Activated CD8-positive, alpha-beta memory T cell treated with anti-CD3 and anti-CD28 coated beads for 24 hours (primary cell): ENCODE measurements around the gene POMGNT1.
A peak's percentile ranks its signal among the peaks of the same experiment; 100 is the strongest.

ENCODE experiments used
- DNase-seq: peaks from one replicate; pipeline ENCODE4 v3.0.0-alpha.2; 2020

The POMGNT1 gene

DNA sequence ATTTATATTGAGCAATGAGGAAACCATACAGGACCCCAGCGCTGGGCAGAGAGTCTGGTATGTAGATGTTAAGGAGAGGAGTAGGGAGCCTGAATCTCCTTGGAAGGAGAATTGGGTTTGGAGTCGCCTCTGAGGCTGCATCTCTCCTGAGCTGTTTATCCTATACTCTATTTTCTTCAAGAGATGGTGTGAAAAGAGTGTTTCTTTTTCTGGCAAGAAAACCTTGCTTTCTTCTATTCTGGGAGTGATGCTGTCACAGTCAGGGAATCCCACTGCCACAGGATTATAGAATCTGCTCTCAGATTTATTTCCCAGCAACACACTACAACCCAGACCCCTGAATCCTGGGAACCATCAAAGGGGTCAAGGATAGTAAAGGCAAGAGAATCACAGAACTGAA, 8.2 kb upstream of the POMGNT1 start:
- no peak for DNase-seq

DNA sequence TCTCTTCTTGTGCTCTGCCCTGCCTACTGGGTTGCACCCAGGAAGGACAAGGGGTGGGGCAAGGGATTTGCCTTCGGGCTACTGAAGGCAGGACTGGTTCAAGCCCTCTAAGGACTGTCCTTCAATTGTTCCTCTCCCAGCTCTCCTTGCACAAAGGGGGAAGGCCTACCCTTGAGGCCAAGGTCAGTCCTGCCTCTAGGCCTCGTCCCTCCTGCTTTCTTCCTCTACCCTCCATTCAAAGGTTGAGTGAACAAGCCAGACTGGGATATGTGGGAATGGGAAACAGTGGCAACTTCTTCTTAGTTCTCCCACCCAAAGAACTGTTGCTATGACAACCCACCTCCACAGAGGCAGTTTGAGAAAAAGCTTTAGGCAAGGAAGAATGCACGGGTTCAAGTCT, 7.6 kb upstream of the POMGNT1 start:
- no peak for DNase-seq

DNA sequence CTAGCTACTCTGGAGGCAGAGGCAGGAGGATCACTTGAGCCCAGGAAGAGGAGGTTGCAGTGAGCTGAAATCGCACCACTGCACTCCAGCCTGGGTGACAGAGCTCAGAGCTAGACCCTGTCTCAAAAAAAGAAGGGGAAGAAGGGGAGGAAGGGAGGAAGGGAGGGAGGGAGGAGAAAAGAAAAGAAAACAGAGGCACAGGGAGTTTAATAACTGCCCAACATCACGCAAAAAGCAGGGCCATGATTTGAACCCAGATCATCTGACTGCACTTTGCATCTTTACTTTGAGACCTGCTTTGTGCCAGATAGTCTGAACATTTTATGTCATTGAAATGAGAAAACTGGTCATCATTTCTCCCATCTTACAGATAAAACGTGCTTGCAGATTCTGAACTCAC, 6.9 kb upstream of the POMGNT1 start:
- no peak for DNase-seq

DNA sequence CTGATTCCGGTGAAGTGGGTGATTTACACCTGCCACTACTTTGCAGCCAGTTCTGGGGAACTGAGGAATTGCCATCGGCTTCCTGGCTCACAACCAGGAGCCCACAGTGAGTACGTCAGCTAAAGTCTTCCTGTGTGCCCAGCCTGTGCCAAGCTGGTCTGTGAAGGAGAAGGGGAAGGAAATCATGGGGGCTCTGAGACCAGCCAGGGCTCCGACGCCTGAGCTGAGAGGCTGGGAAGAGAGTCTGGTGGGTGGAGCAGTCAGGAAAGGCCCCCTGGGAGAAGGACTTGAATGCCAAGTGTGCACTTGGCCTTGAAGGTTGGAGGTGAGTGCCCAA, 6.1 kb upstream of the POMGNT1 start:
- DNase-seq, result no peak

DNA sequence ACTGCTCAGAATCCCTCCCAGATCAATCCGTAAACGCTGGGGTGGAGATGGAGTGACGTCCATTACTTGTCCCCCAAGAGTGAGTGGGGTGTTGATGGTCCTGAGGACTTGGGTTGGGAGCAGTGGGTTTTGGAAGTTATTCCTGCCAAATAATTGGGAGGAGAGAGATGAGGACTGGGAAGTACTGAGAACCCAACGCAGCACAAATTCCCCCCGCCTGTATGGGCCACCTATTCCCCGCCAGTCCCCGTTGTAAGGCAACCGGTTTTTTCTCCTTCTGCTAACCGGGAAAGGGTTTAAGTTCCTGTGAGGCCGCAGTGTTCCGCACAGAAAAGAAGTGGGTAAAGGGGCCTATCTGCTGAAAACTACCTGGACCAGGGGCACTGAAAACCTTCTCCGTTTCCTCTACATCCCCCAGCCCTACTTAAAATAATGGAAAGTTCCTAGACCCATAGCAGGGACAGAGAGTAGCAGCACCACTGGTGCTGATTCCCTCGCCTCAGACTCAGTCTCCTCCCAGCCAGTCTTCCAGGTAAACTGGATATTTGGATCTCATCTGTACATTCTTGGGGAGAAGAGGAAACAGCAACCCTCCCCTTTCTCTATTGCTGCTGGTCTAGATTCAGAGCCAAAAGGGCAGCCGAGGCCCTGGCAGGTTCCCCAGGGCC, 5.6 kb upstream of the POMGNT1 start:
- DNase-seq, result no peak

DNA sequence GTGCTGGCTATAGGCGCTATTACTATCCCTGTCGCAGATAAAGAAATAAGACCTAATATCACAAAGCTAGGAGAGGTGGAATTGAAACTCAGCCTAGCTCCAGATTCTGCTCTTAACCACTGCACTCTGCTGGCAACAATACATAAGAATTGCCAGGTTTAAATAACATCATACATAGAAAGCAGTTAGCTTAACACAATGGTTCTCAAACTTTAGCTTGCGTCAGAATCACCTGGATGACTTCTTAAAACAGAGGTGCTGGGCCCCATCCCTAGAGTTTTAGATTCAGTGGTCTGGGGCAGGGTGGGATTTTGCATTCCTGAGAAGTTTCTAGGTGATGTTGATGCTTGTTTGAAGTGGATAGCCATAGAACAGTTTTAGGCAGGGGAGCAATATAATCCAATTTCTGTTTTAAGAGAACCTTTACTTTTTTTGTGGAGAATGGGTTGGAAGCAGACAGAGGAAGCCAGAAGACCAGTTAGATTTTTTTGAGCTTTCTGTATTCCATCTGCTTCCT, 1.1 kb upstream of the POMGNT1 start:
- DNase-seq, result no peak

DNA sequence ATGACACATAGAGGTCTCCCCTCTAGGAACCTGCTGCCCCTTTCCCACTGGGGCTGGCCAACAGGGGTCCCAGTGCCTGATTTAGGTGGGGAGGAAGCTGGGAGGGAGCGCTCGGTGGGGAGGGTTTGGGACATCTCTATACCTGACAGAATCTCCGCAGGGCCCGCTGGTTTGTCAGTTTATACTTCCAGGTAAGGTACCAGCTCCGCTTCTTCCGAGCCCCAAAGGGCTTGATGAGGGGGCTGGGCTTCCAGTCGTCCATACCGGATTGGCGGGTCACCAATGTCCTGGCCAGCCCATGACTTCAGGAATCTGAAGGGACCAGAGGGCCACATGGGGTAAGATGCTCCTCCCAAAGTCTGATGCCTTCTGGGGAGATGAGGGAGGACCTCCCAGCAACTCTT, 672 bp downstream of the POMGNT1 start:
- no peak for DNase-seq

DNA sequence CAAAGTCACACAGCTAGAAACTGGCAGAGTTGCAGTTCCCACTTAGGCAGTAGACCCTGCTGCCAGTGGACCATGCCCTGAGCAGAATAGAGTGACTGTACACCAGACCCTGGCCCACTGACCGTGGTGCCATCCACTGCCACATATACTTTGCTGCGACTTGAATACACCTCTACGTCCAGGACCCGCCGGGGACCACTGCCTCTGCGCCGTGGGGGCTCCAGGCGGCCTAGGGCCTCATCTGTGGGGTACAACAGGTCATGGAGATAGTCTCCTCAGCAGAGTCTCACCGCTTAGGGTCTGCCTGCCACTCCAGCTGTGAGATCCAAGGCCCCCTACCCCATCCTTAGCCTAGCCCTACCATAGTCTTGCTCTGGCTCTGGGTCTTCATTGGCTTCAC, 1.6 kb downstream of the POMGNT1 start:
- no peak for DNase-seq

DNA sequence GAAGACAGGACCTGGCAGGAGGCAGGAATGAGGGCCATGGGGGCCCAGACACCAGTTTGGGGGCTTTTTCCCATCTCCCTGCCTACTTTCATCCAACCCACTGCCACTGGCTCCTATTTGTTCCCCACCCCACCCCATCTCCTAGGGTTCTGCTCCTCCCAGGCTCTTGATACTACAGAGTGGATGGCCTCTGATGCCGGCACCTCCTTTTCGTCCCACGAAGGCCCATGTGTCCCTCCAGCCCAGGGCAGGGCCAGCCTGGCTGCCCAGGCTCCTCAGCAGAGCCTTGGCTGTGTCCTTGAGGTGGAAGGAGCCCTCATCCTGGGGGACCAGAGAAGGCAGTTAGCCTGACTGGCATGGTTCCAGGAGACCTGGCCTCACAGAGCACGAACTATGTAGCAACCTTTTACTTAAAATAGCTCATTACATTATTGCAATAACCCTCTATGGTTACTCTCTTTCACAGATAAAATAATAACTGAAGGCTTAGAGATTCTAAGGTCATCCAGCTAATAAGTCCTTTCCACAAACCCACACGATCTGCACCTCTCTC, 3.5 kb downstream of the POMGNT1 start:
- DNase-seq, result no peak

DNA sequence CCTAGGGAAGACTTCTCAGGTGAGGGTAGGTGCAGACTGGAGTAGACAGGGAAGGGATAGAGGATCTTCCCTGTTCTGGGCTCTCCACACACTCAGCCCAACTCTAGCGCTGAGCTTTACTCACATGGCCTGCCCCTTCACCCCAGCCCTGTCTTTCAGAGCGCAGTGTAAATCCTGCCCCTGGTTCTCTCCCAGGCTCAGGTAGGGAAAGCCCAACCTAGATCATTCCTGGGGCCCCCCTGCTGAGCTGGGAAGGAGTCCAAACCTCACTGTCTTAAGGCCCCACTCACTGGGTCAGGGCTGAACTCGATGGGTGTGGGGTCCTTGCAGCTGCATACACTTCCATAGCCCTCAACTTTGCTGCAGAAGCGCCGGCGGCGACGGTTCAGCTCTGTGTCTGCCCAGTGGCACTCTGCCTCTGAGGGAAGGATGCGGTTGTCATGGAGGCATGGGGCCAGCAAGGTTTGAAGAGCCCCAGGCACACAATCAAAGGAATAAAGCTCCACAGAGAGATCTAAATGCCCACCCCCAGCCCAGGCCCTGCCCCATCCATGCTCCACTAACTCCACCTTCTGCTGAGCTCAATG, 4.2 kb downstream of the POMGNT1 start:
- DNase-seq, result no peak

DNA sequence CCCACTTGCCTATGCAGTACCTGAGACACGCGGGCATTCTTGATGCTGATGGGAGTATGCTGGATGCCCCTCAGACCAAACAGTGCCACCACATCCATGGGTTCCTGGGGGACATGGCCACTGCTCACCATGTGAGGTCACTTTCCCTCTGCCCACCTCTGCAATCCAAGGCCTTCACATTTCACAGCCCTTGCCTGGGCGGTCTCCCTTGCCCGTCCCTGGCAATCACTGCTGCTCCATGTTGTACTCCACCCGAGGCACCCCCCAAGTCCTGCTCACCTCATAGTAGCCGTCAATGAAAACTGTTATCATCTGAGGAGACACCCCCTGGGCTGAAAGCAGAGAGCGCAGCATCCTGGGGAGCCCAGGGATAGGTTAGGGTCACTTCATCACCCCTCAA, 4.9 kb downstream of the POMGNT1 start:
- DNase-seq, result no peak

DNA sequence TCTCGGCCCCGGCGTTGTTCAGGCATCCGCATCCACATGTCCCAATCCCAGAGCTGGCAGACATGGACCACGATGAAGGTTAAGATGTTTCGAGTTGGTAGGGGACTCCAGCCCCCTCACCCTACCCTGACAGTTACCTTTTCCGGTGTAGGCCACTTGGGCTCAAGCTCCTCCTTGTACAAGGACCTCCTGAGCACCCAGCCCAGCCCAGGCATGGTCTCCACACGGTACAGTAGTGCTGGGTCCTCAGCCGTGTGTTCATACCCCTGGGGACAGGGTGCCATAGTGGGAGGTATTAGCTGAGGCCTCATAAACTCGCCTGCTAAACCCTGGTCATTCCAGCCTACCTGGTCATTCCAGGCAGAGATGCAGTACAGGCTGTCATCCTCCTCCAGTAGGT, 6.1 kb downstream of the POMGNT1 start:
- DNase-seq, result no peak

DNA sequence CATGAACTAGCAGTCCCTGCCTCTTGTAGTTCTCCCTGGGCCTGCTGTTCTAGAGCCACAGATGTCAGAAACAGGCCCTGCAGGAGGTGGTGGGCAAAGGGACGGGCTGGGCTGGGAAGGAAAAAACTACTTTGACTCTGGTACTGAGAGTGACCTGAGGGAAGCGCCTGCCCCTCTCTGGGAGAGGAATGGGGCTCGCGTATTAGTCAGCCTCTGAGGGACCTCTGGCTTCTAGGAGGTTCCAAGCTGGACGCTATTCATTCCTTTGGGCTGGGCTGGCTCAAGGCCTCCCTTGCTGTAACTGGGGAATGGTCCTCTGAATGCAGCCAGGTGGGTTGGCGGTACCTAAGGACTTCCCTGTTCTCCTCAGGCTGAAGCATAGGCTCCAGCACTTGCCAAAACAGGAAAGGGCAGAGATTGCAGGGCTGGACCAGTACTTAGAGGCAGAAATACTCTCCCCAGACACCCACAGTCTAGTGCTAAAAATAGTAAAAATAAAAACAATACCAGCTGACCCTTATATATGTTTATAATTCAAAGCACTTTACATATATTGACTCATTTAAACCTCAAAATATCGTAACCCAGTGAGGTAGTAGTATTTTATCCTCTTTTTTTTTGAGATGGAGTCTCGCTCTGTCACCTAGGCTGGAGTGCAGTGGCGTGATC, 7.1 kb downstream of the POMGNT1 start:
- DNase-seq, result no peak

DNA sequence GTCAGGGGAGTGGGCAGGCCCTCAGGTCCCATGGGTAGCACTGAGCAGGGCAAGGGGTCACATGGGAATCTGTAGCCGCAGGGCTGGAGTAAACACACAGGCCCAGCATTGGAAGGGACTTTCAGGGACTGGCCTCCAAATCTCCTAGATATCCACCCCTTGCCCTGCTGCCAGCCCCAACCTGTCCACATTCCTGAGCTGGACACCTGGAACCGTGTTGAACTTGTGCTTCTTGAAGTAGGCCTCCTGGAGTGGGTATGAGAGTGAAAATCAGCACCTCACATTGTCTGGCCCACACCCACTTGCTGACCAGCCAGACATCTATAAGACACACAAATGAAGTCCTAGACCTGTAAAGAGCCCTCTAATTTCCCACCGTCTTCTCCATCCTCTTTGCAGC, 7.7 kb downstream of the POMGNT1 start:
- DNase-seq, result no peak

DNA sequence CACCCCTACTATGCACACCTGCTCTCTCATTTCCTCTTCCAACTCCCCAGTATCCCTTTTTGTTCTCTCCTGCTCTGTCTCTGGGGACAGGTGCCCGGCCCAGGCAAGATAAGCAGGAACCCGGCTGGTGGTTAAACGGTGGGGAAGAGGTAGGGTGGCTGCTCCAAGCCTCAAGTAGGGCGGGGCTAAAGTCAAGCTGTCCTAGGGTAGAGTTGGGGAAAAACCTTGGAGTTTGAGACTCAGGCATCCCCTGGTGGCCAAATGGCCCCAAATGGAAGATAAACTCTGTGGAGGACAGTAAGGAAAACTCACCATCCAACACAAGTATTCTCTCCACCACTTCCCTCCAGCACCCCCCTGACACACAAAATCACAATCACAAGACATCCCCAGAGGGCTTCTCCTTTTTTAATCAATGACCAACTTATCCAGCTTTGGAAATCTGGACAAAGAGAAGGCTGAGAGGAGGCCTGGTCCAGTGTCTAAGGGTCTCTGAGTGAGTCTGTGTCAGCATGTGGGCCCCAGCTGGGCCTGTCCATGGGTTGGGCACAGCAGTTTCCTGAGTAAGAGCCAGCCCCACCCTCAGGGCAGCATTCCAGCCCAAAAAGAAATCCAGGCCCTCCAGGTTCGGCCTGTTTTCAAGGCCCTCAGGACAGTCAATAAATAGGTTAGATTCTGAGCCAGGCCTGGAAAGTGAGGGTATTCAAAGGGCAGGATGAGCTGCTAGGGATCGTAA, 9.8 kb downstream of the POMGNT1 start:
- DNase-seq, result no peak

DNA sequence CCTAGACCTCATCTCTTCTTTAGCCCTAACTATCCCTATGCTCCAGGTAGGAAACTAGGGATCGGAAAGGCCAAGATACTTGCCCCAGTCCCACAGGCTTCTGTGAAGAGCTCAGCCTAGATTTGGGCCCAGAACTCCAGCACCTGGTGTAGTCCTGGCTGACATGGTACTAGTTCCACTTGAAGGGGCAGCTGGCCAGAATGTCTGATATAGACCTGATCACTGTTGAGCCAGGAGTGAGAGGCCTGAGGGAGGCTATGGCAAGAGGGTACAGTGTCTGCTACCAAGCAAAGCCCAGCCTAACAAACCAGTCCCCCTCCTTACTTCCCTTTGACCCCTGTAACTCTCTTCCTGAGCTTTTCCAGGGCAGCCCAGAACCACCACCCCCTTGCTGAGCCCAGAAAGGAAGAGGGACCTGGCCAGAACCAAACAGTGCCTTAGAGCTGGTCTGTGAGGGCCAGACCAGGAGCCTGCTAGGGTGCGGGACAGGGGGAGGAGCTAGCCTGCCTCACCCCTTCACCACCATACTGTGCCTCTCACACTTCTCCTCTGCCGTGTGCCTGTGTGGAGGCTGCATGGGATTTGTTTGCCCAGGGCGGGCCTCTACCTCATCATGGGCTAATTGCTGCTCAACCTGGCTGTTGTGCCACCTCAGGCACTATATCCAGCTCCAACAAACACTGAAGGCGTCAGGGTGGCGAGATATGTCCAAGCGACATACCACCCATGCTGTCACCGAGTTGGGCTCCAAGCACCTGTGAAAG, 10.9 kb downstream of the POMGNT1 start:
- no peak for DNase-seq

DNA sequence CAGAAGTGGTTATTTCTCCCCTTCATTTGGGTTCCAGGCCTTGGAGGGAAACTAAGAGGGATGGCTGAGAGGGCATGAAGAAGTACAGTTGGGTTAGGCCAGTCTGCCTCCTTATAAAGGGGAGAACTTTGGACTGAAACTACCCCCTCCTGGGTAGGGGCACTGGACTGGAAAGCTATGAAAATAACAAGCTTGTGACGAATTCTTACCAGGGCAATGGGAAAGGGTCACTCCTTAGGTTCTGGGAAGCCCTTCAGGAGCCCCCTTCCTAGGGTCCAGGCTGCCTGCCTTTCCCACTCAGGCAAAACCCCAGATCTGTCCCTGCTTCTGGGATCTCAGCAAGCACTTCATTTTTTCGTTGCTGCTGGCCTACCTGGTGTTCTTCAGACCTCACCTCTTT, 12.2 kb downstream of the POMGNT1 start:
- DNase-seq, result no peak

DNA sequence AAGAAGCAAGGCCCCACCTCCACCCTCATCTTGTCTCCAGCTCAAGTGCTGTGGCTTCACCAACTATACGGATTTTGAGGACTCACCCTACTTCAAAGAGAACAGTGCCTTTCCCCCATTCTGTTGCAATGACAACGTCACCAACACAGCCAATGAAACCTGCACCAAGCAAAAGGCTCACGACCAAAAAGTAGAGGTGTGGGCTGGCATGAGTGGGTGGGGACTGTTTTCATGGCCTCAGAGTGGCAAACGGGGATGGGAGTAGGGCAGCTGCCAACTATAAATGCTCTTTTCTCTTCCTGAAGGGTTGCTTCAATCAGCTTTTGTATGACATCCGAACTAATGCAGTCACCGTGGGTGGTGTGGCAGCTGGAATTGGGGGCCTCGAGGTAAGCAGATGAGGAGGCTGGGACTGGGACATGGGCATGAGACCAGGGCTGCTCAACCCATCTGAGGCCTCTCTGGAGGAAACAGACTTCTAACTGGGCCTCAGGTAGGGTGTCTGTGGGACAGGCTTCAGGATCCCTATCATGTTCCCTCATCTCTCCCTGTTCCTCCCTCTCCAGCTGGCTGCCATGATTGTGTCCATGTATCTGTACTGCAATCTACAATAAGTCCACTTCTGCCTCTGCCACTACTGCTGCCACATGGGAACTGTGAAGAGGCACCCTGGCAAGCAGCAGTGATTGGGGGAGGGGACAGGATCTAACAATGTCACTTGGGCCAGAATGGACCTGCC, 13.1 kb downstream of the POMGNT1 start:
- peak; percentile 72 for DNase-seq

DNA sequence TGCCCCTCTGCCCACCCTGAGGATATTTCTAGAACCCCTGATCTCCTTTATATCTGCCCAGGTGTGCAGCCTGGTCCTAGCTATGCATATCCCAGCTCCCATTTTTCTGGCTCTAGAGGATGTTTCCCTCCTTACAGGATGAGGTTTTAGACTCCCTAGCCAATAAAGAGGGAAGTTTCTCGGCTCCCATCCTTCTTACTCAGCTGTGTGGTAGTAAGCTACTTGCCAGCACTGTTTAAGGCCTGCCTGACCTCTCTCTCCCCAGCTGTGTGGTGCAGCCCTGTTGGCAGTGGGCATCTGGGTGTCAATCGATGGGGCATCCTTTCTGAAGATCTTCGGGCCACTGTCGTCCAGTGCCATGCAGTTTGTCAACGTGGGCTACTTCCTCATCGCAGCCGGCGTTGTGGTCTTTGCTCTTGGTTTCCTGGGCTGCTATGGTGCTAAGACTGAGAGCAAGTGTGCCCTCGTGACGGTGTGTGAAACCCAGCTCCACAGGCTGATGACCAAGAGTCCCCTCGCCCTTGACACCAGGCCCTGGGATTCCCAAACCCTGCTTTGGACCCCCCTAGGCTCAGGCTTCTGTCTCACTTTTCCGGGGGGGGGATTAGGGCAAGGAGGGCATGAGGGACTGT, 14.2 kb downstream of the POMGNT1 start:
- no peak for DNase-seq

DNA sequence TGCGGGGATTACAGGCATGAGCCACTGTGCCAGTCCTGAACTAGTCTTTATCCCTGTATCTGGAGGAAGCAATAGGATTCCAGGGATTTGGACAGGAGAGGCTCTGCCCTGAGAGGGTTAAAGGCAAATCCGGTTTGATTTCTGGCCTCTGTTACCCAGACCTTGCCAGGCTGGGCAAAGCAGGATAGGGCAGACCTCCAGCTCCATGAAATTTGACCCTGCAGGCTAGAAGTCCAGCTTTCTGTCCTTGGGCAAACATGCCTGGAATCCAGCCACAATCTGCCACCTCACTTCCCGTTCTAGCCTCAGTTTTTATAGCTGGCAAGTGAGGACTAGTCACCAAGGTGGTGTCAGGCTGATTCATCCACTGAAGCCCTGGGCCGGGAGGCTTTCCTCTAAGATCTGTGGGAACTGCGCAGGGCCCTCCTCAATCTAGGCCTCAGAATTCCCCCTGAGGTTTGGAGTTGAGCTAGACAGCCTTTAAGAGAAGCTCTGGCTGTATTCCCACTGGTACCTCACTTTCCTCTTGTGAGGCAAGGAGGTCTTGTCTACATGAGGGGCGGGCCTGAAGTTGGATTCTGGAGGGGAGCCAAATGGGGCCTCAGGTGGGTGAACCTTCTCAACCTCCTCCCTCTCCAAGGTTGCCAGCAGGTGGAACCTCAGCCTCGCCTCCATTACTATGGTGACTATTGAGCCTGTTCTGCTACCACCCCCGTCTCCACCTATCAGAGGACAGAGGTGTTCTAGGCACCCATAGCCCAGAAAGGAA, 15.0 kb downstream of the POMGNT1 start:
- no peak for DNase-seq
